ENCODE results near the gene TBC1D19. TPM values are rescaled to one million over a fixed set of nuclear protein-coding genes. Genes with fewer than 3 reads are reported as not detected.

Gene TBC1D19
- total and polyA plus RNA-seq, 9 of the 15 experiments (the other 6 are each of a cell fraction or from before 2014, with no cell fraction given) = 0.73 to 5.6 (median 3.7) TPM

GRCh38 chr4:26660261-26660660, 76.4 kb downstream of the TBC1D19 start:
- Histone ChIP-seq H3K27ac (ENCODE audit: extremely low read depth, low read depth, low read length) (no peak overlapping the region), H3K36me3 (ENCODE audit: control insufficient read depth, insufficient read depth, low read length) (no peaks in the 10 kb centered on the region; the same call in 2 of the 3 replicates), H3K9ac (ENCODE audit: insufficient read depth in 1 of 2, low read depth in 2 of 2, low read length in 2 of 2) (no peak overlapping the region), H3K27me3 (ENCODE audit: control insufficient read depth in 2 of 2, insufficient read depth in 2 of 2, low read length in 2 of 2) (no peaks in the 10 kb centered on the region), H2AFZ (ENCODE audit: low read depth, low read length) (no peak overlapping the region), H3K9me3 (replicated peaks; ENCODE audit: control insufficient read depth, insufficient read depth, low read depth, low read length) (no peaks in the 10 kb centered on the region), H3K79me2 (ENCODE audit: control insufficient read depth, insufficient read depth, low read length) (no peaks in the 10 kb centered on the region), H3K9me1 (ENCODE audit: control insufficient read depth, insufficient read depth, low read length) (no peaks in the 10 kb centered on the region), H3K4me2 (ENCODE audit: insufficient read depth, low read length) (no peak overlapping the region), H3K4me1 (replicated peaks in 1 of 2; ENCODE audit: control insufficient read depth in 2 of 2, insufficient read depth in 2 of 2, low read length in 2 of 2) (no peaks in the 10 kb centered on the region), H3K4me3 (no peak overlapping the region), H4K20me1 (replicated peaks; ENCODE audit: control insufficient read depth, insufficient read depth, low read length) (no peaks in the 10 kb centered on the region)
- no peak for FAIRE-seq
- in situ Hi-C loops (cut with MboI) (no loop called here), intact Hi-C loops (cut with micrococcal nuclease) (no loop called here)
- TF ChIP-seq KAT8 (IDR thresholded peaks at IDR 0.05; ENCODE audit: low read depth) (no peak), ZNF316 (IDR thresholded peaks at IDR 0.05) (peak; percentile 74), MAFG (tag; conservative IDR thresholded peaks at IDR 0.05) (peak; percentile 58; the same call in 1 of the 2 replicates), MAFF (IDR thresholded peaks at IDR 0.05; ENCODE audit: low read length) (peak; percentile 17; the same call in 1 of the 2 replicates), C11orf30 (IDR thresholded peaks at IDR 0.05; ENCODE audit: low read depth) (peak; percentile 61), MAFK (IDR thresholded peaks at IDR 0.05; ENCODE audit: low read length) (peak; percentile 4; the same call in 1 of the 2 replicates)
- TF ChIP-seq, protein P1, sequence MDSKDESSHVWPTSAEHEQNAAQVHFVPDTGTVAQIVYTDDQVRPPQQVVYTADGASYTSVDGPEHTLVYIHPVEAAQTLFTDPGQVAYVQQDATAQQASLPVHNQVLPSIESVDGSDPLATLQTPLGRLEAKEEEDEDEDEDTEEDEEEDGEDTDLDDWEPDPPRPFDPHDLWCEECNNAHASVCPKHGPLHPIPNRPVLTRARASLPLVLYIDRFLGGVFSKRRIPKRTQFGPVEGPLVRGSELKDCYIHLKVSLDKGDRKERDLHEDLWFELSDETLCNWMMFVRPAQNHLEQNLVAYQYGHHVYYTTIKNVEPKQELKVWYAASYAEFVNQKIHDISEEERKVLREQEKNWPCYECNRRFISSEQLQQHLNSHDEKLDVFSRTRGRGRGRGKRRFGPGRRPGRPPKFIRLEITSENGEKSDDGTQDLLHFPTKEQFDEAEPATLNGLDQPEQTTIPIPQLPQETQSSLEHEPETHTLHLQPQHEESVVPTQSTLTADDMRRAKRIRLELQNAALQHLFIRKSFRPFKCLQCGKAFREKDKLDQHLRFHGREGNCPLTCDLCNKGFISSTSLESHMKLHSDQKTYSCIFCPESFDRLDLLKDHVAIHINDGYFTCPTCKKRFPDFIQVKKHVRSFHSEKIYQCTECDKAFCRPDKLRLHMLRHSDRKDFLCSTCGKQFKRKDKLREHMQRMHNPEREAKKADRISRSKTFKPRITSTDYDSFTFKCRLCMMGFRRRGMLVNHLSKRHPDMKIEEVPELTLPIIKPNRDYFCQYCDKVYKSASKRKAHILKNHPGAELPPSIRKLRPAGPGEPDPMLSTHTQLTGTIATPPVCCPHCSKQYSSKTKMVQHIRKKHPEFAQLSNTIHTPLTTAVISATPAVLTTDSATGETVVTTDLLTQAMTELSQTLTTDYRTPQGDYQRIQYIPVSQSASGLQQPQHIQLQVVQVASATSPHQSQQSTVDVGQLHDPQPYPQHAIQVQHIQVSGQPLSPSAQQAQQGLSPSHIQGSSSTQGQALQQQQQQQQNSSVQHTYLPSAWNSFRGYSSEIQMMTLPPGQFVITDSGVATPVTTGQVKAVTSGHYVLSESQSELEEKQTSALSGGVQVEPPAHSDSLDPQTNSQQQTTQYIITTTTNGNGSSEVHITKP (IDR thresholded peaks at IDR 0.05; ENCODE audit: partially characterized antibody) = no peak
- DNase-seq (ENCODE audit: extremely low read depth in 1 of 4, low spot score in 3 of 4) = no peak
- no peak for ATAC-seq
- BruUV-seq (replicated peaks) = no TSS peak
- CTCF ChIA-PET (ENCODE audit: low intra/inter-chr PET ratio) = no interaction called here
- POLR2A ChIA-PET = no interaction called here
- WGBS (ENCODE audit: insufficient coverage, low coverage, missing lambda C conversion rate) = 46% methylated on average over 3 of the region's 3 CpGs
